HG03439 (cell line): ENCODE data around the gene ARVCF.

Experiments
- ATAC-seq: cut with Tn5 transposase; IDR thresholded peaks from one replicate; pipeline ENCODE4 v1.9.1; 2021; ENCODE audit warnings: mild to moderate bottlenecking, moderate library complexity; ENCODE audit not compliant: unreplicated experiment

ARVCF gene

DNA sequence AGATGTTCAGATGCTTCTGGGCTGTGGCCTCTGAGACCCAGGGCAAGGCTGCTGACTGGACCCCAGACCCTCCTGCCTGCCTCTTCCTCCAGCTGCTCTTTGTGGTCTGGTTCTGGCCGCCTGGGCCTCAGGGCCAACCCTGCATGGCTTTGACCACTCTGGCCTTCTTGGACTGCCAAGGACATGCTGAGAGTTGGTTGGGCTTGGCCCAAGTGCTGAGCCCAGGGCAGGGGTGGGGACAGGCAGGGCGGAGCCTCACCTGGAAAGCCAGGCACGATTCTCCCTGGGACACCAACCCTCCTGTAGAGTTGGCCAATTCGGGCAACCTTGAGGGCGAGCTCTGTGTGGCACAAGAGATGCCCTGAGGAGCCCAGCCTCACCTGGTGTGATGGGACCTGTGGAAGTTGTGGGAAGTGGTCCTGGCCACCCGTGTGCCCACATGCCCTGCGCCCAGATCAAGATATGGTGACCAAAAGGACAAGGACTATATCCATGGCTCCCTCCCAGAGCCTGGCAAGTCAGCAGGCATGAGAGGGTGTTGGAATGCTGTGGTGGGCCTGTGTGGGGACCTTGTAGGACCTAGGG is 15.9 kb upstream of the ARVCF start:
- ATAC-seq = no peak

DNA sequence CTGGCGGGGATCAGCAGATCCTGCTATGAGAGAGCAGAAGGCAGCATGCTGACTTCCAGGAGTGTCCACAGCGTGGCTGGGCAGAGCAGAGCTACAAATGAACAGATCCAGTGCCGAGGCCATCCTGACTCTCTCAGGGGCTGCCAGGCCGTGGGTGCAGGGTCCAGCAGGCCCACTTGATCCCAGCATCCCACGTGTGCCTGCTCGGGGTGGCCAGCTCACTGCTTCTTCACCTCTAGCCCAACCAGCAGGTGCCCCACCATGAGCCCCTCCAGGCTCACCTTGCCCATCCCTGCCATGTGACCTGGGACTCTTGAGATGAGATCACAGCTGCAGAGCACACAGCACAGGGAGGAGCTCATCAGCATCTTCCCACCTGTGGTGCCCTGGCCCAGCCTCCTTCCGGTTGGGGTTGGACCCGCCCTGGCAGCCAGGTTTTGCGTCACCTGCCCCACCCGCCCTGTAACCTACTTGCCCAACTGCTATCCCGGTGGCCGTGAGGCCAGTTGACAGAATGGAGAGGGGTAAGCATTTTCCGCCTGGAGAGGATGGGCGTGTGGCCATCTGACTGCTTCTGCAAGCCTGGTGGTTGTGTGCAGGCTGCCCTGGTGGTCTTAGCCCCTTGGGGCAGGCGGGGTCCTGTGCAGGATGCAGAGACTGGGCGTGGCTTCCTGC is 15.2 kb upstream of the ARVCF start:
- ATAC-seq = no peak

GRCh38 chr22:20029550-20030225 is 13.1 kb upstream of the ARVCF start:
- ATAC-seq = no peak

DNA sequence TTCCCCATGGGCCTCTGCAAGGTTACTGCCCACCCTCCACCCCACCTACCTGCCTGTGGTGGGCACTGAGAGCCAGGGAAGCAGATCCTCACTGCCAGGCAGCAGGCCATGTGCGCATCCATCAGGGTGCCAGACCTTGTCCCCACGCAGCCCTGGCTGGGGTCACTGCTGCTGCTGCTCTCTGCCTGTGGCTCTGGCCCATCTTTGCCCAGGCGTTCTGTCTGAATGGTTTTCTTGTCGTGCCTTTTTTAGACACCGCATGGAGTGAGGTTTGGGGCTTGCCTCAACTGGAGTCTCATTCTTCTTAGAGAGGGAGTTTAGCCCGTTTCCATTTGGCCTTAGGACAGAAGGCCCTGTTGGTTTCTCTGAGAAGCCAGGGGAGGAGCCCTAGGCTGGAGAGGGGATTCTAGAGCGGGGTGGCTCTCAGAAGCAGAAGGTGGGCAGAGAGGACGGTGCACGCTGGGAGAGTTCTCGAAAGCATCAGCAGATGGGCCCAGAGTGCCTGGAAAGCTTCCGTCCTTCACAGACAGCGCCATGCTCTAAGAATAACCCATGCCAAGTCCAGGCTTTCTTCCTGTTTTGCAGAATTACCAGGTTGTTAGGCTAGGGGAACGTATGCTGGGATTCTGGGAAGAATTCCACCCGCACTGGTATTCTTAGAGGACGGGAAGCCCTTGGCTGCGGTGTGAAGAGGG is 12.4 kb upstream of the ARVCF start:
- ATAC-seq = no peak

DNA sequence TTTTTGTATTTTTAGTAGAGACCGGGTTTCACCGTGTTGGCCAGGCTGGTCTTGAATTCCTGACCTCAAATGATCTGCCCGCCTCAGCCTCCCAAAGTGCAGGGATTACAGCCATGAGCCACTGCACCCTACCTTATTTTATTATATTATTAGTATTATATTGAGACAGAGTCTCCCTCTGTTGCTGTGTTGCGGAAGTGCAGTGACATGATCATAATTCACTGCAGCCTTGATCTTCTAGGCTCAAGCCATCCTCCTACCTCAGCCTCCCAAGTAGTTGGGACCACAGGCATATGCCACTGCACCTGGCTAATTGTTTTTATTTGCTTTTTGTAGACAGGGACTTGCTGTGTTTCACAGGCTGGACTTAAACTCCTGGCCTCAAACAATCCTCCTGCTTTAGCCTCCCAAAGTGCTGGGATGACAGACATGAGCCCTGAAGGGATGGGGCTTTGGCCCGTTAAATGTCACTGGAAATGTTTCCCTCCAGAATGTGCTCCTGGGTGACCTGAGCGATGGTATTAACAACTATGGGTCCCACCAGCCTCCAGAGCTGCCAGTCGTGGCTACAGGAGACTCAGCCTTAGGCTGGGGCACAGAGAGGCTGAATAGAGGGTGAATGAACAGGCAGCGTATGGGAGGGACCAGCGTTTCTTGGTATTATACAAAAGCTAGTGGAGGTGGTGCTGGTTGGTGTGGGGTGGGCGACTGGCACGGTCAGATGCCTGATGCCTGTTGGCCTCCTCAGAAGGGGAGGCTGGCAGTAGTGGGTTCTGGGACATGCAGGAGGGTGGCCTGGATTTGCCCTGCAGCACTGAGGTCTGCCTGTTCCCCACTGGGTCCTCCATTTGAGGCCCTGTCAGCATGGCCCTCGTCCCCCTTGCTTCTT is 11.6 kb upstream of the ARVCF start:
- ATAC-seq = no peak

GRCh38 chr22:20026996-20027601 is 10.5 kb upstream of the ARVCF start:
- no peak for ATAC-seq

GRCh38 chr22:20026204-20026908 is 9.7 kb upstream of the ARVCF start:
- no peak for ATAC-seq

GRCh38 chr22:20025401-20026203 is 9.0 kb upstream of the ARVCF start:
- no peak for ATAC-seq

GRCh38 chr22:20024650-20025397 is 8.2 kb upstream of the ARVCF start:
- no peak for ATAC-seq

DNA sequence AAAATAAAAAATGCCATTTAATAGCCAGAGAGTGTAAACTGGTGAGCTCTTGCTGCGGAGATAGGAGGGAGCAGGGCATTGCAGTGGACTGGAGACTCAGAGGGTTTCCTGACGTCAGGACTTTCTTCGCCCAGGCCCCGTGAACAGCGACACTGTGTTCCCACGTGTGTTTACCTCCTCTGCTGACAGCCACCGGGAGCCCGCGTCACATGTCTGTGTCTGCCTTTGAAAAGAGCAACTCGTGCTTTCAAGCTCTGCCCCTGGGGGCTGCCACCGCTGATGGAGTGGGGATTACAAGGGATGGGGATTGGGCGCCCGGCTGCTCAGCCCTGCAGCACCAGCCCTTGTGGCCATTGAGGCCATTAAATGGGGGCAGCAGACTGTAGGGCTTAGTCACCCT is 7.6 kb upstream of the ARVCF start:
- no peak for ATAC-seq

GRCh38 chr22:20022978-20023613 is 6.5 kb upstream of the ARVCF start:
- no peak for ATAC-seq

GRCh38 chr22:20022231-20022977 is 5.8 kb upstream of the ARVCF start:
- ATAC-seq = no peak

DNA sequence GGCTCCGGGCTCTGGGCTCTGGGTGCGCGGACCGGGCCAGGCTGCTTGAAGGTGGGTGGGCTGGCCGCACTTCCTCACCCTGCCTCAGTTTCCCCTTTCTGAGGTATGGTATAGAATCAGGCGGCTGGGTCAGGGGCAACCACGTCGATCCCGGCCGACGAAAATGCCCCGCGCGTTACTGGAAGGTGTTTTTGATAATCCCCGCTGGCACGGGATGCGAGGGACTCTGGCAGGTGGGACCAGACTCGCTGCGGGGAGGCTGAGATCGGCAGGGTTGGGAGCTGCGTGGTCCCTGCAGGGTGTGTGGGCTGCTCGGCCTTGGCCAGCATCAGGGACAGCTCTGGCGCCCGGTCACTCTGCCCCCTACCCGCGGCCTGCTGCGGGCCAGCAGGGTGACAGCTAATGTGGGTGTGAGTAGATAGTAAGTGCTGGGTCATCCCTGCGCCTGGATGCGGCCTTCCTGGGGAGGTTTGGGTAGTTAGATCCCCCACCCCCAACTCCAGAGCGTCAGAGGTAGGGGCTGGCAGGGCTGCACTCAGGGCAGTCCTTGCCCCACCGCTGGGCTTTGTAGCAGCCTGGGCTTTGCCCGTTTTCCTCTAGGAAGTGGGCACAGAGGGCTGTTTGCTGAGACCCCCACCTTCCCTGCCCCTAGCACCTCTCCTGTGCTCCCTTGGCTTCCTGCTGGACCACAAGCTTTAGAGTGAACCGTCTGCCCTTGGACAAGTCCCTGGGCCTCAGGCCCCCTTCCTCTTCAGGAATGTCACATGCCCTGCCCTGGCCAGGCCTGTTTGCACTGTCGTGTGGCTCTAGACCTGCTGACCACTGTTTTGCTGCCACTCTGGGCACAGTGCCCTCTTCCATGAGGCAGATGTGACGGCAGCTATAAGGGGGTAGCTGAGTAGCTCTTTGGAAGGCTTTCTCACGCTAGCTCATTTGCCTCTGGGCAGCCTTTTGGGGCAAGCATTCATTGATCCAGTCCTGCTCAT is 4.9 kb upstream of the ARVCF start:
- ATAC-seq = peak; percentile 15

- ATAC-seq = peak; percentile 76
Observed at GRCh38 chr22:20020533-20021195, 4.0 kb upstream of the ARVCF start, which contains the start of gene TANGO2. TSS of gene TANGO2 (plus strand) at chr22:20021110. CDS start at chr22:20036799, 15,689 bp downstream.
